Omental fat pad (tissue), 4 donors: ENCODE measurements around the gene ZFAND2B. TPM values are rescaled to one million over a fixed set of nuclear protein-coding genes. Genes with fewer than 3 reads are reported as not detected.

ENCODE experiments used
- ATAC-seq: fragments of 150-250 bp; one replicate; pipeline ENCODE4 v1.9.1; 2016; ENCODE audit warnings: mild to moderate bottlenecking, moderate library complexity; ENCODE audit not compliant: low FRiP score
- DNase-seq: peaks from one replicate; pipeline ENCODE4 v3.0.0-alpha.2; 2019; ENCODE audit warnings: low spot score
- CTCF ChIP-seq, 3 donors: fragments of 450-650 bp; IDR thresholded peaks; one replicate each; pipeline ENCODE4 v1.5.1; 2016 to 2017; ENCODE audit warnings: antibody characterized with exemption in 3 of 3, mild to moderate bottlenecking in 3 of 3, moderate library complexity in 2 of 3
- total RNA-seq, 4 donors: library from RNA; depleted of rRNA; stranded (reverse); fragments of >200 nt; gene quantifications; one replicate each; pipeline ENCODE4 v1.1.0, GENCODE V29; 2016

Gene ZFAND2B
- total RNA-seq, 4 donors from 2014 or later, result 25.1 to 57.1 (median 40.1) TPM

- ATAC-seq (no peak), DNase-seq (no peak)
- TF ChIP-seq CTCF (IDR thresholded peaks at IDR 0.05), result no peak
Observed at GRCh38 chr2:219161097-219161496, 45.5 kb upstream of the ZFAND2B start.

- no peak for TF ChIP-seq CTCF (IDR thresholded peaks at IDR 0.05)
- DNase-seq, result no peak
- no peak for ATAC-seq
Observed at GRCh38 chr2:219163156-219163555, 43.4 kb upstream of the ZFAND2B start.

GRCh38 chr2:219165058-219165911 lies 41.3 kb upstream of the ZFAND2B start:
- no peak for TF ChIP-seq CTCF (IDR thresholded peaks at IDR 0.05)
- no peak for ATAC-seq

DNA sequence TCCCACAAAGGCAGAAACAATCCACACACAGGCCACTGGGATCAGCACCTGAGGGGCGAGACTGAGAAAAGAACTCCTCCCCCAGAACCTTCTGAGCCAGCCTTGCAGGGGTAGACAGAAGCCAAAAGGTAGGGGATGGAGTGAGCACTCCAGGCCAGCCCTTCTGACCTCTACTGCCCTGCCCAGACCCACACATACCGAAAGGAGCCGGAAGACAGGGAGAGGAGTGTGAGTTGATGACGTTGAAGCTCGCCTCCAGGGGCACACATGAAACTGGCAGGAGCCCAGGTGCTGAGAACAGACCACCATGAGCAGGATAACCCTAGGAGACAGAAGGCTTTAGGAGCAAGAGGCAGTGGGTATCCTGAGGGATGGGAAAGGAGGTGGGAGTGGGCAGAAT lies 38.6 kb upstream of the ZFAND2B start:
- no peak for TF ChIP-seq CTCF (IDR thresholded peaks at IDR 0.05)
- DNase-seq (no peak), ATAC-seq (no peak)

More at GRCh38 chr2:219165058-219165911, 41.3 kb upstream of the ZFAND2B start:
- DNase-seq, result no peak

GRCh38 chr2:219168526-219168925 lies 38.1 kb upstream of the ZFAND2B start:
- no peak for TF ChIP-seq CTCF (IDR thresholded peaks at IDR 0.05)
- no peak for DNase-seq
- ATAC-seq, result no peak

DNA sequence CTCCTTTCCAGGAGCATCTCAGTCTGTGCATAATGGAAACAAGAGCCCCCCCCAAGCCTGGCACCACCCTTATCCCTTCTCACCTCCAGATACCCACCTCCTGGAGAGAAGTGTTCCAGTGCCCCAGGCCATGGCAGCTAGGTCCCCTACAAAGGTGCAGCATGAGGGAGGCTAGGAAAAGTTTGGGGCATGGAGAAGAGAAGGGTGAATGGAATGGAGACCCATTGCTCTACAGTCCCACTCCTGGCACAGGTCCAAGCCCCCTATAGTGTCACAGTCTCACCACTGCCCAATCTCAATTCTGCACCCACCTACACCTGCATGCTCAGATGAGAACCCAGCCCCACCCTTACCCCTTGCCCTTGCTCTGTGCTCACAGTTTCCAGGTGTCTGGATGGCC lies 37.6 kb upstream of the ZFAND2B start:
- DNase-seq, result no peak
- no peak for ATAC-seq
- TF ChIP-seq CTCF (IDR thresholded peaks at IDR 0.05), result no peak
